Measurements from ENCODE around the gene CHRNA3. TPM values are rescaled to one million over a fixed set of nuclear protein-coding genes. Genes with fewer than 3 reads are reported as not detected.

CHRNA3 gene
- total RNA-seq, 3 donors from 2014 or later, result 0.48 to 0.59 TPM; not detected in 1

DNA sequence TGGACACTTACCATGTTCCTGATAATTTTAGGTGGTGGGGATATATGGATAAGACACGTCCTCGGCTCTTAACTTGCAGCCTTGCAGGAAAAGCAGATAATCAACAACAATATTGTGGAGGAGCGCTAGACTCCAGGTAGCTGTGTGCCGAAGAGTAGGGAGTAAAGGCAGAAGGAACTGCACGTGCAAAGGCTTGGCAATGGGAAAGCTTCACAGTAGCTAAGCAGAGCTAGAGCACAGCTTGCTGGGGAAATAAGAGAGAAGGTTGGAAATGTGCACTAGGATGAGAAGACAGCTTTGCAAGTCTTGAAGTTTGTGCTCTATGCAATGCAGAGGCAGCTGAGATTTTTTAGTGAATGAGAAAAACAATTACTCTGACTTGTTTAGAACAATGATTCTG, 68.2 kb downstream of the CHRNA3 start:
- TF ChIP-seq, protein P1, sequence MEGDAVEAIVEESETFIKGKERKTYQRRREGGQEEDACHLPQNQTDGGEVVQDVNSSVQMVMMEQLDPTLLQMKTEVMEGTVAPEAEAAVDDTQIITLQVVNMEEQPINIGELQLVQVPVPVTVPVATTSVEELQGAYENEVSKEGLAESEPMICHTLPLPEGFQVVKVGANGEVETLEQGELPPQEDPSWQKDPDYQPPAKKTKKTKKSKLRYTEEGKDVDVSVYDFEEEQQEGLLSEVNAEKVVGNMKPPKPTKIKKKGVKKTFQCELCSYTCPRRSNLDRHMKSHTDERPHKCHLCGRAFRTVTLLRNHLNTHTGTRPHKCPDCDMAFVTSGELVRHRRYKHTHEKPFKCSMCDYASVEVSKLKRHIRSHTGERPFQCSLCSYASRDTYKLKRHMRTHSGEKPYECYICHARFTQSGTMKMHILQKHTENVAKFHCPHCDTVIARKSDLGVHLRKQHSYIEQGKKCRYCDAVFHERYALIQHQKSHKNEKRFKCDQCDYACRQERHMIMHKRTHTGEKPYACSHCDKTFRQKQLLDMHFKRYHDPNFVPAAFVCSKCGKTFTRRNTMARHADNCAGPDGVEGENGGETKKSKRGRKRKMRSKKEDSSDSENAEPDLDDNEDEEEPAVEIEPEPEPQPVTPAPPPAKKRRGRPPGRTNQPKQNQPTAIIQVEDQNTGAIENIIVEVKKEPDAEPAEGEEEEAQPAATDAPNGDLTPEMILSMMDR (IDR thresholded peaks at IDR 0.05), result no peak
- no peak for TF ChIP-seq POLR2A (IDR thresholded peaks at IDR 0.05)
- TF ChIP-seq POLR2AphosphoS5 (IDR thresholded peaks at IDR 0.05), result no peak
- no peak overlapping the region for H3K4me3 ChIP-seq
- H3K27me3 ChIP-seq, result no peaks in the 10 kb centered on the region
- H3K9me3 ChIP-seq, result no peaks in the 10 kb centered on the region
- no peak for DNase-seq (ENCODE audit: low spot score in 2 of 2)
- intact Hi-C loops (cut with DNase I; ENCODE audit: low total_unique reads), result no loop called here
- peaks cover 4% of the 10 kb centered on the region for H3K36me3 ChIP-seq
- H3K4me1 ChIP-seq, result no peaks in the 10 kb centered on the region
- H3K27ac ChIP-seq, result no peak overlapping the region

DNA sequence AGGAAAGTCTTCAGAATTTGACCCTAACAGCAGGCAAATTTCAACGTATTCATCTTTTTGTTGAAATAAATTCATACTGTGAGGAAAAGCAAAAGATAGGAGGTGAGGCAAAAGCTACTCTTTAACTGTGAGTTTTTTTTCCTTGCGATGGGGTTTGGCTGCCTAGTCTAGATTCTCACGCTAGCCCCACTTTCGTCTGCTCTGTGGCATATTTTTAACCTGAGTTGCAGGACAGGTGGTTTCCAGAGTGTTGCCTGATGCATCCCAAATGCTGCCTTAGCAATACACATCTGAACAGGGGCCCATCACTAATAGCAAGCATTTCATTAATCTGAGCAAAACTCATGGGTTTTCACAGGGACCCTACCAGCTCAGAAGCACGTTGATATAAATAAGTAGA, 68.9 kb downstream of the CHRNA3 start:
- no peak for TF ChIP-seq POLR2A (IDR thresholded peaks at IDR 0.05)
- TF ChIP-seq, protein P1 (IDR thresholded peaks at IDR 0.05), result no peak
- TF ChIP-seq POLR2AphosphoS5 (IDR thresholded peaks at IDR 0.05), result no peak
- intact Hi-C loops (cut with DNase I; ENCODE audit: low total_unique reads), result no loop called here
- Histone ChIP-seq H3K9me3 (no peaks in the 10 kb centered on the region), H3K27ac (no peak overlapping the region), H3K4me3 (no peak overlapping the region), H3K4me1 (no peaks in the 10 kb centered on the region), H3K36me3 (peaks cover 4% of the 10 kb centered on the region), H3K27me3 (no peaks in the 10 kb centered on the region)
- no peak for DNase-seq (ENCODE audit: low spot score in 2 of 2)

DNA sequence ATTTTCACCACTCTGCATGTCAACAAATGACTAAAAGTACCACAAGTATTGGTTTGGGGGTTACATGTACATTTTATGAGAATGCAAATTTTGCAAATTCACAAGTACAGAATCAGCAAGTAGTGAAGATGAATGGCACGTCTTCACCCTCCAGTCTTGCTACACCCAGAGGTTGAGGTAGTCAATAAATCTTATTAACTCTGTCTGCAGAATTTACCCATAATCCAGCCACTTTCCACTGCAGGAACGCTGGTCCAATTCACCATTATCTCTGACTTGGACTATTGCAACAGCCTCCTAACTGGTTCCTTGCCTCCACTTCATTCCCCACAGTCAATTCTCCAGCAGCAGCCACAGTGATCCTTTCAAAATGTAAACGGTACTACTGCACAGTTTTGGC, 70.0 kb downstream of the CHRNA3 start:
- DNase-seq (ENCODE audit: low spot score in 2 of 2), result no peak
- Histone ChIP-seq H3K27me3 (no peaks in the 10 kb centered on the region), H3K9me3 (no peaks in the 10 kb centered on the region), H3K4me3 (no peak overlapping the region), H3K36me3 (peaks cover 4% of the 10 kb centered on the region), H3K4me1 (no peaks in the 10 kb centered on the region), H3K27ac (no peak overlapping the region)
- TF ChIP-seq, protein P1 (IDR thresholded peaks at IDR 0.05), result no peak
- TF ChIP-seq POLR2A (IDR thresholded peaks at IDR 0.05) (no peak), POLR2AphosphoS5 (IDR thresholded peaks at IDR 0.05) (no peak)
- intact Hi-C loops (cut with DNase I; ENCODE audit: low total_unique reads), result no loop called here

DNA sequence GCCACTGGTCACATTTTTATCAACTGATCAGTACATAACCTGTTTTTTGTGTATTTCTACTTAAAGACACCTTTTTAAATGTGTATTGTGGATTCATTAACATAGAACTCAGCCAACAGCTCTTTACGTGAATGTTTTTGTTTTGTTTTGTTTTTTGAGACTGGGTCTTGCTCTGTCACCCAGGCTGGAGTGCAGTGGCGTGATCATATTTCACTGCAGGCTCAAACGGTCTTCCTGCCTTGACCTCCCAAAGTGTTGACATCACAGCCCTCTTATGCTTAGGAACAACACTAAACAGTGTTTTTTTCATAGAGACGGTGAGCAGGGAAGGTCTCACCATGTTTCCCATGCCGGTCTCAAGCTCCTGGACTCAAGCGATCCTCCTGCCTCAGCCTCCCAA, 70.6 kb downstream of the CHRNA3 start:
- intact Hi-C loops (cut with DNase I; ENCODE audit: low total_unique reads), result no loop called here
- TF ChIP-seq POLR2AphosphoS5 (IDR thresholded peaks at IDR 0.05) (no peak), POLR2A (IDR thresholded peaks at IDR 0.05) (no peak)
- TF ChIP-seq, protein P1 (IDR thresholded peaks at IDR 0.05), result no peak
- no peaks in the 10 kb centered on the region for H3K4me1 ChIP-seq
- DNase-seq (ENCODE audit: low spot score in 2 of 2), result no peak
- H3K9me3 ChIP-seq, result no peaks in the 10 kb centered on the region
- H3K4me3 ChIP-seq, result no peak overlapping the region
- H3K27ac ChIP-seq, result no peak overlapping the region
- no peaks in the 10 kb centered on the region for H3K27me3 ChIP-seq
- H3K36me3 ChIP-seq, result peaks cover 4% of the 10 kb centered on the region

Other genes with a start within 250 kb of the CHRNA3 start
- 10 to 100 TPM; 45.8 to 52.2 (median 49.5) TPM for gene IREB2, start 182.8 kb downstream of the CHRNA3 start, total RNA-seq
- 10 to 100 TPM in 2 of 3 donors, 1 to 10 TPM in 1; 8.6 to 14.7 (median 10.9) TPM for gene HYKK, start 113.4 kb downstream of the CHRNA3 start, total RNA-seq
- gene PSMA4, start 80.6 kb downstream of the CHRNA3 start, total RNA-seq, result 100 to 1,000 TPM; 102 to 139 (median 138) TPM
- 1 to 10 TPM; 1.4 to 4.3 (median 3.1) TPM for gene CHRNA5, start 55.5 kb downstream of the CHRNA3 start, total RNA-seq
- gene CHRNB4, start 20.2 kb upstream of the CHRNA3 start, total RNA-seq, result not detected
- gene ADAMTS7, start 190.5 kb upstream of the CHRNA3 start, total RNA-seq, result 1 to 10 TPM; 1.3 to 7.4 (median 6.2) TPM